Pancreas (tissue), 10 donors: Measurements from ENCODE around the gene RFXAP. TPM values are rescaled to one million over a fixed set of nuclear protein-coding genes. Genes with fewer than 3 reads are reported as not detected.

ENCODE experiments used
- ATAC-seq, 4 donors: fragments of 200-7000 bp; cut with Tn5 transposase; one replicate each; pipeline versions ENCODE4 v1.8.0 to v1.9.1; 2020; ENCODE audit warnings: mild to moderate bottlenecking in 4 of 4, moderate library complexity in 4 of 4
- DNase-seq, 6 donors: peaks; one replicate each; pipeline ENCODE4 v3.0.0-alpha.2; 2020
- FAIRE-seq: peaks from 2 replicates; lab custom pipeline; 2012; peaks lifted over from hg19 to GRCh38; lab: Jason Lieb, UNC
- H3K27ac ChIP-seq, 4 donors: fragments of 200-600 bp; sonication (generic); 1 replicate in 3 of 4; 2 replicates in 1 of 4; pipeline versions ENCODE4 v1.5.0 to v1.8.0; 2020
- H3K27me3 ChIP-seq, 4 donors: fragments of 200-600 bp; one replicate each; pipeline ENCODE4 v1.8.0; 2021
- H3K36me3 ChIP-seq, 3 donors: fragments of 200-600 bp; sonication (generic) in 1 of 3; one replicate each; pipeline versions ENCODE4 v1.5.0 to v1.8.0; 2020 to 2021
- H3K4me1 ChIP-seq, 3 donors: fragments of 200-600 bp; one replicate each; pipeline ENCODE4 v1.8.0; 2021
- H3K4me3 ChIP-seq, 4 donors: fragments of 200-600 bp; sonication (generic) in 2 of 4; one replicate each; pipeline versions ENCODE4 v1.5.0 to v1.8.0; 2020 to 2021
- H3K9me3 ChIP-seq, 4 donors: fragments of 200-600 bp; one replicate each; pipeline ENCODE4 v1.8.0; 2021
- WGBS, 2 donors: extraction: QIAGEN DNeasy Blood & Tissue Kit; methylation state at CpG; one replicate each; pipeline ENCODE4 v1.1.7; 2013; 5-methylcytosine and 5-hydroxymethylcytosine counted together
- intact Hi-C, 3 donors: fragments of 100-400 bp; cut with DNase I; formaldehyde crosslinking; loops; one replicate each; pipeline versions ENCODE4 v1.11.1 to v1.14.2; 2022
- polyA plus RNA-seq, 2 donors: library from polyadenylated mRNA; stranded (reverse); fragments of 200-250 nt; gene quantifications; one replicate each; pipeline ENCODE4 v1.2.3, GENCODE V29; 2013
- total RNA-seq, 6 donors: library from RNA; stranded (reverse); fragmentation: NEBNext Ultra II Directional in 4 of 6; extraction: Animal tissue kit (Norgen Biotek cat#: 25700) in 4 of 6; gene quantifications; one replicate each; pipeline versions ENCODE4 v1.2.1 to v1.2.4, GENCODE V29; 2021 to 2023
- TF ChIP-seq, protein P1 (sequence below), 4 donors: fragments of 200-600 bp; sonication (generic) in 3 of 4; IDR thresholded peaks; one replicate each; pipeline versions ENCODE4 v1.5.0 to v1.8.0; 2021; ENCODE audit warnings: antibody characterized with exemption in 4 of 4
- donor health status: healthy with polysubstance abuse.
- donor health status: DM: no; HTN: no; CAD: no; lungs with moderate emphysema.
- donor health status: DM: no; HTN: no; CAD: no.
- donor health status: control.
- donor health status: control.
- donor health status: Bipolar disorder and iron deficiency.
- donor health status: DM: yes; HTN: yes; CAD: no.
- donor health status: DM: no; HTN: no; CAD: no.
- donor health status: DM: no; HTN: no; CAD: no.
- donor health status: DM: yes; HTN: yes; CAD: no.

RFXAP gene
- total and polyA plus RNA-seq, 8 donors = 1.8 to 4.1 (median 2.3) TPM

DNA sequence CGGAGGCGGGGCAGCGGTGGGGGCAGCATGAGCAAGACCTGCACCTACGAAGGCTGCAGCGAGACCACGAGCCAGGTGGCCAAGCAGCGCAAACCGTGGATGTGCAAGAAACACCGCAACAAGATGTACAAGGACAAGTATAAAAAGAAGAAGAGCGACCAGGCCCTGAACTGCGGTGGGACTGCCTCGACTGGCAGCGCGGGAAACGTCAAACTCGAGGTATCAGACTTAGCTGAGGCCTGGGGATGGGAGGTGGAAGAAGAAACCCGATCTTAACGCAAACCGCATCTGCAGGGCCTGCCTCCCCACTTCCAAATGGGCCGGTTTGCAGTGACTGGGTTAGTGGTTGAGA, 693 bp downstream of the RFXAP start:
- ATAC-seq (peak; percentile 12 to 26 (median 24)), FAIRE-seq (no peak), DNase-seq (no peak)
- Histone ChIP-seq H3K36me3 (no peaks in the 10 kb centered on the region), H3K27me3 (no peaks in the 10 kb centered on the region), H3K9me3 (no peaks in the 10 kb centered on the region), H3K27ac (no peak overlapping the region), H3K4me3 (peak overlapping the region; percentile 59 to 93 (median 73)), H3K4me1 (peaks cover 7 to 15% (median 7%) of the 10 kb centered on the region in 3 donors)
- TF ChIP-seq, protein P1, sequence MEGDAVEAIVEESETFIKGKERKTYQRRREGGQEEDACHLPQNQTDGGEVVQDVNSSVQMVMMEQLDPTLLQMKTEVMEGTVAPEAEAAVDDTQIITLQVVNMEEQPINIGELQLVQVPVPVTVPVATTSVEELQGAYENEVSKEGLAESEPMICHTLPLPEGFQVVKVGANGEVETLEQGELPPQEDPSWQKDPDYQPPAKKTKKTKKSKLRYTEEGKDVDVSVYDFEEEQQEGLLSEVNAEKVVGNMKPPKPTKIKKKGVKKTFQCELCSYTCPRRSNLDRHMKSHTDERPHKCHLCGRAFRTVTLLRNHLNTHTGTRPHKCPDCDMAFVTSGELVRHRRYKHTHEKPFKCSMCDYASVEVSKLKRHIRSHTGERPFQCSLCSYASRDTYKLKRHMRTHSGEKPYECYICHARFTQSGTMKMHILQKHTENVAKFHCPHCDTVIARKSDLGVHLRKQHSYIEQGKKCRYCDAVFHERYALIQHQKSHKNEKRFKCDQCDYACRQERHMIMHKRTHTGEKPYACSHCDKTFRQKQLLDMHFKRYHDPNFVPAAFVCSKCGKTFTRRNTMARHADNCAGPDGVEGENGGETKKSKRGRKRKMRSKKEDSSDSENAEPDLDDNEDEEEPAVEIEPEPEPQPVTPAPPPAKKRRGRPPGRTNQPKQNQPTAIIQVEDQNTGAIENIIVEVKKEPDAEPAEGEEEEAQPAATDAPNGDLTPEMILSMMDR (IDR thresholded peaks at IDR 0.05) = no peak
- intact Hi-C loops = no loop called here
- 1% methylated on average over 20 of the region's 20 CpGs for WGBS, 2 donors

DNA sequence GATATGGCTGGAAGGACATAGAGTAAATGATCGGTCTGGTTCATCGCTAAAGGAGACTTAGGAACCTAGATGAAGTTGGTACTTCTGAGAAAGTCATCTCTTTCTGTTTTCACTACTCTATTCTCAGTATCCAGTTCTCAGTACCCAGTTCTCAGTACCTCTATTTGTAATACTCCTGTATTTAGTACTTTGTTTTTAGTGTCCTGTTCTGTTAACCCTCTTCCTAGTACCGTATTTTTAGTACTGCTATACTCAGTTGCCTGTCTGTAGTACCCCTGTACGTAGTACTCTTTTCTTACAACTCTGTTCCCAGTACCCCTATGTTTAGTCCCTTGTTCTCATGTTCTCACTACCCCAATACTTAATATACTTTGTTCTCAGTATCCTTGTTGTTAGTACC, 1.2 kb downstream of the RFXAP start:
- Histone ChIP-seq H3K4me3 (peak overlapping the region in 3 of 4 donors; percentile 62 to 93 (median 84)), H3K27ac (no peak overlapping the region), H3K9me3 (no peaks in the 10 kb centered on the region), H3K4me1 (peaks cover 12 to 15% (median 12%) of the 10 kb centered on the region in 3 donors), H3K36me3 (no peaks in the 10 kb centered on the region), H3K27me3 (no peaks in the 10 kb centered on the region)
- ATAC-seq = no peak
- no peak for DNase-seq
- intact Hi-C loops = no loop called here
- FAIRE-seq = no peak
- TF ChIP-seq, protein P1 (IDR thresholded peaks at IDR 0.05) = no peak
- WGBS, 2 donors = 39 to 48% methylated on average over 4 of the region's 4 CpGs

DNA sequence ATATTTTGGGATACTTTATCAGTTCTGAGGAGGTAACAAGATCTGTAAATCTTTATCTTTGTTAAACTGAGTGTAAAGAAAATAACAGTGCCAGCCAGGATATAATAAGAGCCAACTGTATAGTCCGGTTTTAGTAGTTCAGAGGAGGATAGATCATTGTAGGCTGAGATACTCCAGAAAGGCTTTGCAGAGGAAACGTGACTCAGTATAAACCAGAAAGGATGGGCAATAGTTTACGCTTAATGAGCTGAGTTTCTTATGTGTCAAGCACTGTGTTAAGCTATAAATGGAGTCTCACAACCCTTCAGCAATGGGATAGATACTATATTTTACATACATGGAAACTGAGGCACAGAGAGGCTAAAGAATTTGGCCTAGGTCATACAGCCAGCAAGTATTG, 3.8 kb downstream of the RFXAP start:
- no peak for DNase-seq
- ATAC-seq = no peak
- no peaks in the 10 kb centered on the region for H3K27me3 ChIP-seq
- H3K4me3 ChIP-seq = no peak overlapping the region
- no peak for FAIRE-seq
- WGBS, 2 donors = 70 to 74% methylated on average over 3 of the region's 3 CpGs
- no peaks in the 10 kb centered on the region for H3K36me3 ChIP-seq
- intact Hi-C loops = no loop called here
- H3K4me1 ChIP-seq = peaks cover 14 to 16% (median 15%) of the 10 kb centered on the region in 3 donors
- TF ChIP-seq, protein P1 (IDR thresholded peaks at IDR 0.05) = no peak
- H3K9me3 ChIP-seq = no peaks in the 10 kb centered on the region
- H3K27ac ChIP-seq = no peak overlapping the region

DNA sequence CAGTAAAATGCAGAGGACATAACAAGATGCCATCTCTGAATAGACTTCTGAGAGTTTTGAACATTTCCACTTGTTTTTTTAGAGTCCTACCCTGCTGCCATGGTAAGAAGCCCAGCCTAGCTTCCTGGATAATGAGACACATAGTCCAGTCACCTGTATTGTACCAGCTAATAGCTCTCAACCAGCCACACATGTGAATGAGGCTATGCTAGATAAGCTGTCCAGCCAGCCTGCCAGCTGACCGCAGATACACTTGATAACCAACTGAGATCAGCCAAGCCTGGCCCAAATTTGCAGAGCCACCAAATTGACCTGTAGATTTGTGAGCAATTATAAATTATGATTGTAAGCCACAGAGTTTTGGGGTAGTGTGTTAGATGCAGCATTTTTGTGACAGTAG, 10.7 kb downstream of the RFXAP start:
- WGBS, 2 donors = 23 to 25% methylated on average over 1 of the region's 1 CpG
- TF ChIP-seq, protein P1 (IDR thresholded peaks at IDR 0.05) = no peak
- no peak for FAIRE-seq
- Histone ChIP-seq H3K27me3 (no peaks in the 10 kb centered on the region), H3K4me3 (no peak overlapping the region), H3K9me3 (no peaks in the 10 kb centered on the region), H3K4me1 (peaks cover 0 to 8% (median 7%) of the 10 kb centered on the region in 3 donors), H3K27ac (no peak overlapping the region), H3K36me3 (peaks cover 0 to 4% (median 0%) of the 10 kb centered on the region in 3 donors)
- ATAC-seq = no peak
- DNase-seq = no peak
- intact Hi-C loops = no loop called here

DNA sequence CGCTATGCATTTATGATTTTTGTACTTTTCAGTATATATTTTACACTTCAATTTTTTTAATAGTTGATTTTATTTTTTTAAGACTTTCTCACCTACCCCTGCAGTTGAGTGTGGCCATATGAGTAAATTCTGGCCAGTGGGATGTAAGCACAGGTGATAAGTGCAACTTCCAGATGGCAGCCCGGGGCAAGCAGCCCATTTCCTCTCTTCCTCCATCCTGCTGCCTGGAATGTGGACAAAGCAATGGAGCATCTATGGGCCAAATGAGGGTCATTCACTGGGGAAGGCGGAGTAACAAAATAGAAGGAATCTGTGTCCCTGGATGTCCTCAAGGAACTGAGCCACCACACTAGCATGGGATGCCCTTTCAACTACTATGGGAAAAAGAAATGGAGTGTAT, 12.3 kb downstream of the RFXAP start:
- no peak for DNase-seq
- no peak for ATAC-seq
- TF ChIP-seq, protein P1 (IDR thresholded peaks at IDR 0.05) = no peak
- 96 to 100% methylated on average over 3 of the region's 3 CpGs for WGBS, 2 donors
- Histone ChIP-seq H3K36me3 (peaks cover 0 to 4% (median 0%) of the 10 kb centered on the region in 3 donors), H3K9me3 (no peaks in the 10 kb centered on the region), H3K27ac (no peak overlapping the region), H3K27me3 (no peaks in the 10 kb centered on the region), H3K4me3 (no peak overlapping the region), H3K4me1 (no peaks in the 10 kb centered on the region)
- intact Hi-C loops = no loop called here
- FAIRE-seq = no peak
